ENCODE data around the gene ACO2.
A peak's percentile ranks its signal among the peaks of the same experiment; 100 is the strongest.

Gene ACO2

DNA sequence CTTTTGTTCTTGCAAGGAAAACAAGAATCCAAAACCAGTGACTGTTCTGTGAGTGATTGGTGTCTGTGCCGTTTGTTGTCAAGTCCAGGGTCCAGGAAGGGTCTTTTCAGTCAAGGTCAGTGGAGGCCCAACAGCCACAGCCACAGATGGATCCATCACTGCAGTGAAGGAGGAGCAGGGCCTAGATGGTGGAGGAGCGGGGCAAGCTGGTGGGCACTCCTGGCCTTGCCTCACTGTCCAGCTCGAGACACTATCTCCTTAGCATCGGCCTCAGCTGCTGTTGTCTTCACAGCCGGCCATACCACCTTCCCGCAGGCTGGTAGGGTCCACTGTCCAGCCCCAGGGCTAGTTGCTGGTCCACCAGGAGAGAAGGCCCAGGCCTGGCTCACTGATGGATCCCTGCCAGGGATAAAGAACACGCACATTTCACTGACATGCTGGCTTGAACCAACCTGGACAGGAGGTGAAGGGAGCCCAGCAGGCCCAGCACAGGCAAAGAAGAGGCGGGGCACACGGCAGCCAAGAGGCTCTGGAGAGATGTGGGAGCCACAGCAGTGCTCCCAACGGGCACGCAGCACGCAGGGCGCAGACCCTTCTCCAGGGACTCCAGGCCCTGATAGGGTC lies 60.1 kb downstream of the ACO2 start:
- DNase-seq (ENCODE audit: low read depth) = no peak
- no peak overlapping the region for H3K4me3 ChIP-seq (ENCODE audit: low read length)
- TF ChIP-seq, protein P1, sequence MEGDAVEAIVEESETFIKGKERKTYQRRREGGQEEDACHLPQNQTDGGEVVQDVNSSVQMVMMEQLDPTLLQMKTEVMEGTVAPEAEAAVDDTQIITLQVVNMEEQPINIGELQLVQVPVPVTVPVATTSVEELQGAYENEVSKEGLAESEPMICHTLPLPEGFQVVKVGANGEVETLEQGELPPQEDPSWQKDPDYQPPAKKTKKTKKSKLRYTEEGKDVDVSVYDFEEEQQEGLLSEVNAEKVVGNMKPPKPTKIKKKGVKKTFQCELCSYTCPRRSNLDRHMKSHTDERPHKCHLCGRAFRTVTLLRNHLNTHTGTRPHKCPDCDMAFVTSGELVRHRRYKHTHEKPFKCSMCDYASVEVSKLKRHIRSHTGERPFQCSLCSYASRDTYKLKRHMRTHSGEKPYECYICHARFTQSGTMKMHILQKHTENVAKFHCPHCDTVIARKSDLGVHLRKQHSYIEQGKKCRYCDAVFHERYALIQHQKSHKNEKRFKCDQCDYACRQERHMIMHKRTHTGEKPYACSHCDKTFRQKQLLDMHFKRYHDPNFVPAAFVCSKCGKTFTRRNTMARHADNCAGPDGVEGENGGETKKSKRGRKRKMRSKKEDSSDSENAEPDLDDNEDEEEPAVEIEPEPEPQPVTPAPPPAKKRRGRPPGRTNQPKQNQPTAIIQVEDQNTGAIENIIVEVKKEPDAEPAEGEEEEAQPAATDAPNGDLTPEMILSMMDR (IDR thresholded peaks at IDR 0.05; ENCODE audit: insufficient read depth, low read depth, low read length, missing control alignments) = no peak

DNA sequence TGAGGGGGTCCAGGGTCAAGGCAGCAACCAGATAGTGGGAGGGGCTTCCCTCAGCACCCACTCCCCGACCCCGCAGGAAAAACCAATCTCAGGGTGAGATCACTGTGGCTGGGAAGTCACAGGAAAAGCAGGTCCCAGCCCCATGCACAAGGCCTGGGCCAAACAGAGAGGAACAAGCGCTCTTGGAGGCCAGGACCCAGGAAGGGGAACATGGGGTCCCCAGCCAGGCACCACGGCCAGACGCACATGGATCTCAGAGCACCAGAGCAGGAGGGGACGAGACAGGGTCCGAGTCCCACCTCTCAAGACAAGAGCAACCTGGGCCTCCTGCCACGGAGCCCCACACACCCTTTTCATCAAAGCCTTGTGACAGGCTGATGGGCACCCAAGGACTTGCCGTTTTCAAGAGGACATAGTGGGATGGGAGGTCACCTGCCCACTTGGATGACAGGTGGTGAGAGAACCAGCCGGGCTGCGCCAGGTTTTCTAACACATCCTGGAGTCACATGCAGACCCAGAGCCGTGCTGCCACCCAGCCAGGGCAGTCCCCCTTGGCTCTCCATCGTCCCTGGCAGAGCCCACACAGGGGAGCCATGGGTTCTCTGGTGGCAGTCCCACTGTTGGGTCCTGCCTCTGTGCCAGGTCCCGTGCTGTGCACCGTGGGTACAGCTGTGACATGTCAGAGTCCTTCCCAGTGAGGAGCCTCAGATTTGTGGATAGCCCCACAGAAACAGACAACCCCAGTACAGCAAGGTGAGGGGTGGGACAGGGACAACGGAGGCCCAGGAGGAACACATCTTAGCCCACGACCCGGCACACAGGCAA lies 62.2 kb downstream of the ACO2 start:
- DNase-seq (ENCODE audit: low read depth) = no peak
- TF ChIP-seq, protein P1 (IDR thresholded peaks at IDR 0.05; ENCODE audit: insufficient read depth, low read depth, low read length, missing control alignments) = no peak

DNA sequence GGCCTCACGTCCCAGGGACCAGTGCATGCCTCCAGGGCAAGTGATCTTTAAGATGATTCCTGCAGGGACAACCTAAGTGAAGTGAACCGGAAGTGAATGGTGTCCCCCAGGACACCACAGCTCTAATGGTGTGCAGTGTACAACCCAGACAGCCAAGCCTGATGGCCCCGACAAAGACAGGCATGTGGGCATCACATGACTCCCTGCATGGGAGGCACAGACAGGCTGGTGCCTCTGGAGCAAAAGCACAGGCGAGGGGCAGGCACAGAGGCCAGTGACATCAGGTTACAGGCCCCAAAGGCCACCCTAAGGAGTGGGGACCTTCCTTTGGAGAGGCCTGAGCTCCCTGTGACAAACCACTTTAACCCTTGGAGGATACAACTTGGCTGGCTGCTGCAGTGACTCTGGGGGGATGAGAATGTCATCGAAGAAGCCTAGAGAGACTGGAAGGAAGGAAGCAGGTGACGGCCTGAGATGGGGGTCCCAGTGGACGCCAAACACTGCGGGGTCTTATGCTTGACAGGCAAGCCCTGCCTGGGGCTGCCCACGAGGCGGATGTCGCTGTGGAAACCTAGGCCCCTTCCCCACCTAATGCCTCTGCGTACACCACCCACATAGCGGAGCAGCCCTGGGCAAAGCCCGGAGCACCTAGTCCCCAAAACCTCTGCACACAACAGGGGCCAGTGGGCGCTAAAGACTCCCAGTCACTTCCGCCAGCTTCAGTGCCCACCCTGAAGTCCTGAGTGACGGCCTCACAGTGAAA lies 63.0 kb downstream of the ACO2 start:
- DNase-seq (ENCODE audit: low read depth) = no peak
- H3K4me3 ChIP-seq (ENCODE audit: low read length) = no peak overlapping the region
- TF ChIP-seq, protein P1 (IDR thresholded peaks at IDR 0.05; ENCODE audit: insufficient read depth, low read depth, low read length, missing control alignments) = no peak

More for the DNA sequence above, 62.2 kb downstream of the ACO2 start:
- H3K4me3 ChIP-seq (ENCODE audit: low read length) = no peak overlapping the region

DNA sequence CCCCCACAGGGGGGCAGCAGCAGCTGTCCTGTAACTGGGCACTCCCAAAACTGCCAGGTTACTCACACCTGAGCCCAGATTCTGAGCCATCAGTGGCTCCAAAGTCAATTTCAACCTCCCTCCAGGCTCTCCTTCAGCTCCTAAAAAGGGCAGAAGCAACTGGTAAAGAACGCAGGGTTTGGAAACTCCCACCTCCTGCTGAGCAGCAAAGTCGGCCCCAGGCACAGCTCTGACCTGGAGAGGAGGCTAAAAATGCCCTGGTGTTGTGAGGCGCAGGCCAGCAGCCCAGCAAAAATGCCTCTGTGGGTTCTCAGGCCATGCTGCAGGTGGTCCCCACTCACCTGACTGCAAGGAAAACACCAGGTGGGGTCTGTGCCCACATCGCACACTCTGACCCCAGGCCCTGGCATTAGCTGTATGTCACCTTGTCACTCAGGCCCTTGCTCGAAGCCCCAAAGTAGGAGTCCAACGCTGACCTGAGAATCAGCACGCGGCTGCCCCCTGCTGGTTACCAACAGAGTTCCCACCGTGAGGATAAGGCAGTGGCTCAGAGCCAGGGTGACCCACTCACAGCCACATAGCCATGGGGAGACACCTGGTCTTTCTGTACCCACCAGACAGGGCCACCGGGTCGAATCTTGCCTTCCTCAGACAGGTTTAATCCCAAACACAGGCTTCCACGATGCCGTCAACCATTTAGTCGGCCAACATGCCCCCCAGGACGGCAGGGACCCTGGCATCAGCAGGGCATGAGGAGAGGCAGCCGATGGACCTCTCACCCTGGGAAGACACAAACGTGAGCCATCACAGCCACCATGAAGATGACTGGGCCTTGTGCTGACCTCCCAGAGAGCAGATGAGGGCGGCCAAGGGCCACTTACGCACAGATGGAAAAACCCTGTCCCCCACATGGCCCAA lies 64.2 kb downstream of the ACO2 start:
- TF ChIP-seq, protein P1 (IDR thresholded peaks at IDR 0.05; ENCODE audit: insufficient read depth, low read depth, low read length, missing control alignments) = peak; percentile 81
- no peak overlapping the region for H3K4me3 ChIP-seq (ENCODE audit: low read length)
- peak; percentile 61 for DNase-seq (ENCODE audit: low read depth)

DNA sequence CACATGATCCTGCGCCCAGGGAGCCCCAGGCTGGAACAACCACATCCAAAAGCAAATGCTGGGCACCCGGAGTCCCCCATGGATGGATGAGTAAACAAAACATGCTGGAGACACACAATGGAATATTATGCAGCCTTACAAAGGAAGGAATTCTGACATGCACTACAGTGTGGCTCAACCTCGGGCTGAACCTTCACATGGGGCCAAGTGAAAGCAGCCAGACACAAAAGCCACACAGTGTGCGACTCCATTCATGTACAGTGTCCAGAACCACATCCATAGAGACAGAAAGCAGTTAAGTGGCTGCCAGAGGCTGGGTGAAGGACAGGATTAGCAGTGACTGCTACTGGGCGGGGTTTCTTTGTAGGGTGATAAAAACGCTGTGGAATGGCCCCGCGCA lies 65.3 kb downstream of the ACO2 start:
- TF ChIP-seq, protein P1 (IDR thresholded peaks at IDR 0.05; ENCODE audit: insufficient read depth, low read depth, low read length, missing control alignments) = no peak
- H3K4me3 ChIP-seq (ENCODE audit: low read length) = no peak overlapping the region
- no peak for DNase-seq (ENCODE audit: low read depth)

DNA sequence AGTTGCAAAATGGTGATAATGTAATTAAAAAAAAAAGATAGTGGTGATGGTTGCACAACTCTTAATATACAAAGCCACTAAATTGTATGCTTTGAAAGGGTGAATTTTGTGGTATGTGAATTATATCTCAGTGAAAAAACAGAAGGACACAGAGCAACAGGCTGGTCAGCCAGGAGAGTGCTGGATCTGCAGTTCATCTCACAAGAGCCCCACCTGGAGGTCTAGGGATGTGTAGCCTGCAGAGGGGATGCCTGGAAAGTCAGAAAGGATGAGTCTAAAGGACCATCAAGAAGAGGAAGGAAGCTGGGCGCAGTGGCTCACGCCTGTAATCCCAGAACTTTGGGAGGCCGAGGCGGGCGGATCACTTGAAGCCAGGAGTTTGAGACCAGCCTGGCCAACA lies 66.3 kb downstream of the ACO2 start:
- TF ChIP-seq, protein P1 (IDR thresholded peaks at IDR 0.05; ENCODE audit: insufficient read depth, low read depth, low read length, missing control alignments) = peak; percentile 20
- no peak overlapping the region for H3K4me3 ChIP-seq (ENCODE audit: low read length)
- DNase-seq (ENCODE audit: low read depth) = no peak

All from epithelial cell of esophagus (primary cell).